ENCODE data around the gene PRPF6. TPM values are rescaled to one million over a fixed set of nuclear protein-coding genes. Genes with fewer than 3 reads are reported as not detected.

The PRPF6 gene
- total and polyA plus RNA-seq, 2 donors (not counting 1 experiment from before 2014, with no cell fraction given): 31.7 to 82.9 TPM

GRCh38 chr20:64082126-64082731 is 101.3 kb downstream of the PRPF6 start:
- peak overlapping the region; percentile 82 for H3K27ac Mint-ChIP-seq
- H3K9me3 ChIP-seq (ENCODE audit: control extremely low read depth in 1 of 3, control insufficient read depth in 2 of 3, insufficient read depth in 1 of 3, low read length in 2 of 3): peaks cover 0 to 5% (median 0%) of the 10 kb centered on the region in 3 donors
- ATAC-seq (ENCODE audit: low read depth) (no peak), DNase-seq (peak; percentile 42)
- peaks cover 10% of the 10 kb centered on the region for H3K79me2 ChIP-seq (ENCODE audit: control insufficient read depth, insufficient read depth, low read length)
- peak overlapping the region; percentile 87 for H3K4me3 Mint-ChIP-seq
- H2AFZ ChIP-seq (ENCODE audit: insufficient read depth, low read depth, low read length, poor library complexity, severe bottlenecking): no peak overlapping the region
- H4K20me1 ChIP-seq (ENCODE audit: control insufficient read depth, insufficient read depth, low read length, poor library complexity, severe bottlenecking): peaks cover 29% of the 10 kb centered on the region
- ChIA-PET POLR2A (interaction anchor here (0.5 to 2.7 kb wide), 2 partner anchors 17 to 511 kb away, joined by 7 to 21 read pairs; no protein-coding TSS in a partner anchor), CTCF (interaction anchor here (0.6 to 11.8 kb wide), 8 partner anchors 13 to 43 kb away, joined by 3 to 220 read pairs (median 10); partner anchors contain the start of gene TCEA2)
- intact Hi-C loops (cut with micrococcal nuclease): loop anchor here (2.0 to 5.0 kb wide), 2 partner anchors 43 to 100 kb away; partner anchors contain the start of gene PRPF6
- no peaks in the 10 kb centered on the region for H3K36me3 ChIP-seq (replicated peaks in 1 of 2; ENCODE audit: control extremely low read depth in 1 of 2, control insufficient read depth in 1 of 2, extremely low read depth in 1 of 2, insufficient read depth in 2 of 2, low read length in 1 of 2)
- no peak overlapping the region for H3K27ac ChIP-seq (ENCODE audit: low read length in 2 of 2)
- peaks cover 40 to 55% of the 10 kb centered on the region in 2 donors for H3K4me1 ChIP-seq (ENCODE audit: control insufficient read depth in 2 of 2, insufficient read depth in 2 of 2, low read length in 2 of 2)
- H3K27me3 Mint-ChIP-seq: peaks cover 5% of the 10 kb centered on the region
- H3K9me3 Mint-ChIP-seq (ENCODE audit: insufficient read depth): no peaks in the 10 kb centered on the region
- H3K9ac ChIP-seq (ENCODE audit: low read length): no peak overlapping the region
- WGBS (ENCODE audit: insufficient coverage): 6% methylated on average over 13 of the region's 13 CpGs
- no peak overlapping the region for H3K4me3 ChIP-seq (ENCODE audit: control extremely low read depth in 1 of 5, extremely low read depth in 1 of 5, insufficient read depth in 1 of 5, low read depth in 2 of 5, low read length in 4 of 5)
- peak overlapping the region; percentile 96 for H3K4me2 ChIP-seq (replicated peaks; ENCODE audit: low read depth, low read length, poor library complexity, severe bottlenecking)
- no peak for TF ChIP-seq EZH2 (IDR thresholded peaks at IDR 0.05; ENCODE audit: borderline replicate concordance, insufficient read depth, low read depth, low read length, poor library complexity, severe bottlenecking)
- TF ChIP-seq, protein P1, sequence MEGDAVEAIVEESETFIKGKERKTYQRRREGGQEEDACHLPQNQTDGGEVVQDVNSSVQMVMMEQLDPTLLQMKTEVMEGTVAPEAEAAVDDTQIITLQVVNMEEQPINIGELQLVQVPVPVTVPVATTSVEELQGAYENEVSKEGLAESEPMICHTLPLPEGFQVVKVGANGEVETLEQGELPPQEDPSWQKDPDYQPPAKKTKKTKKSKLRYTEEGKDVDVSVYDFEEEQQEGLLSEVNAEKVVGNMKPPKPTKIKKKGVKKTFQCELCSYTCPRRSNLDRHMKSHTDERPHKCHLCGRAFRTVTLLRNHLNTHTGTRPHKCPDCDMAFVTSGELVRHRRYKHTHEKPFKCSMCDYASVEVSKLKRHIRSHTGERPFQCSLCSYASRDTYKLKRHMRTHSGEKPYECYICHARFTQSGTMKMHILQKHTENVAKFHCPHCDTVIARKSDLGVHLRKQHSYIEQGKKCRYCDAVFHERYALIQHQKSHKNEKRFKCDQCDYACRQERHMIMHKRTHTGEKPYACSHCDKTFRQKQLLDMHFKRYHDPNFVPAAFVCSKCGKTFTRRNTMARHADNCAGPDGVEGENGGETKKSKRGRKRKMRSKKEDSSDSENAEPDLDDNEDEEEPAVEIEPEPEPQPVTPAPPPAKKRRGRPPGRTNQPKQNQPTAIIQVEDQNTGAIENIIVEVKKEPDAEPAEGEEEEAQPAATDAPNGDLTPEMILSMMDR (IDR thresholded peaks at IDR 0.05): no peak
- peaks cover 45% of the 10 kb centered on the region for H3K4me1 Mint-ChIP-seq
- peaks cover 0 to 11% (median 3%) of the 10 kb centered on the region in 4 experiments for H3K27me3 ChIP-seq (replicated peaks in 1 of 4; ENCODE audit: control extremely low read depth in 1 of 4, control insufficient read depth in 3 of 4, insufficient read depth in 4 of 4, low read length in 3 of 4)

Small RNA genes lying within 50 kb of the gene (small RNA-seq; reads per million reads assigned to genes)
- gene AL355803.1 (ENCODE audit: insufficient read length, low read depth, low replicate concordance): not detected
- not detected for gene MIR647 (ENCODE audit: insufficient read length, low read depth, low replicate concordance)
- gene MIR6813 (ENCODE audit: insufficient read length, low read depth, low replicate concordance): not detected

Other genes with a start within 250 kb of the PRPF6 start
- gene LIME1, start 244.5 kb upstream of the PRPF6 start, total RNA-seq: 14.5 and 14.8 TPM in 2 replicates
- 63.0 and 95.2 TPM in 2 replicates for gene LIME1, start 244.5 kb upstream of the PRPF6 start, polyA plus RNA-seq
- gene SLC2A4RG, start 241.4 kb upstream of the PRPF6 start, total RNA-seq: 49.4 and 50.8 TPM in 2 replicates
- 28.5 and 39.7 TPM in 2 replicates for gene SLC2A4RG, start 241.4 kb upstream of the PRPF6 start, polyA plus RNA-seq
- gene ZBTB46, start 149.9 kb upstream of the PRPF6 start, total RNA-seq: 0.64 and 1.6 TPM in 2 replicates
- gene ZBTB46, start 149.9 kb upstream of the PRPF6 start, polyA plus RNA-seq: 0.16 and 0.30 TPM in 2 replicates
- gene ABHD16B, start 119.6 kb upstream of the PRPF6 start, total RNA-seq: not detected in 2 replicates
- gene ABHD16B, start 119.6 kb upstream of the PRPF6 start, polyA plus RNA-seq: not detected in 2 replicates
- gene TPD52L2, start 115.9 kb upstream of the PRPF6 start, total RNA-seq: 41.1 and 41.3 TPM in 2 replicates
- 39.9 and 45.6 TPM in 2 replicates for gene TPD52L2, start 115.9 kb upstream of the PRPF6 start, polyA plus RNA-seq
- 32.6 and 33.3 TPM in 2 replicates for gene DNAJC5, start 86.0 kb upstream of the PRPF6 start, total RNA-seq
- 12.2 and 13.4 TPM in 2 replicates for gene DNAJC5, start 86.0 kb upstream of the PRPF6 start, polyA plus RNA-seq
- gene UCKL1, start 24.7 kb upstream of the PRPF6 start, total RNA-seq: 104 and 106 TPM in 2 replicates
- 184 and 199 TPM in 2 replicates for gene UCKL1, start 24.7 kb upstream of the PRPF6 start, polyA plus RNA-seq
- gene ZNF512B, start 11.2 kb upstream of the PRPF6 start, total RNA-seq: 10.4 and 10.5 TPM in 2 replicates
- gene ZNF512B, start 11.2 kb upstream of the PRPF6 start, polyA plus RNA-seq: 5.5 and 8.8 TPM in 2 replicates
- gene SAMD10, start 1.5 kb upstream of the PRPF6 start, total RNA-seq: 9.8 and 12.7 TPM in 2 replicates
- gene SAMD10, start 1.5 kb upstream of the PRPF6 start, polyA plus RNA-seq: 27.4 and 34.2 TPM in 2 replicates
- 2.5 TPM in 2 replicates for gene C20orf204, start 55.0 kb downstream of the PRPF6 start, total RNA-seq
- 0.24 and 0.39 TPM in 2 replicates for gene C20orf204, start 55.0 kb downstream of the PRPF6 start, polyA plus RNA-seq
- not detected in 2 replicates for gene SOX18, start 68.5 kb downstream of the PRPF6 start, total RNA-seq
- gene SOX18, start 68.5 kb downstream of the PRPF6 start, polyA plus RNA-seq: not detected in 2 replicates
- gene TCEA2, start 82.1 kb downstream of the PRPF6 start, total RNA-seq: 49.3 and 58.1 TPM in 2 replicates
- 56.9 and 63.9 TPM in 2 replicates for gene TCEA2, start 82.1 kb downstream of the PRPF6 start, polyA plus RNA-seq
- 69.4 TPM in 2 replicates for gene RGS19, start 98.4 kb downstream of the PRPF6 start, total RNA-seq
- gene RGS19, start 98.4 kb downstream of the PRPF6 start, polyA plus RNA-seq: 160 and 203 TPM in 2 replicates
- gene OPRL1, start 99.0 kb downstream of the PRPF6 start, total RNA-seq: 6.2 and 7.3 TPM in 2 replicates
- gene OPRL1, start 99.0 kb downstream of the PRPF6 start, polyA plus RNA-seq: 3.1 and 3.5 TPM in 2 replicates
- gene LKAAEAR1, start 103.3 kb downstream of the PRPF6 start, total RNA-seq: 1.8 and 1.9 TPM in 2 replicates
- 0.87 TPM in 1 of 2 replicates, not detected in the other for gene LKAAEAR1, start 103.3 kb downstream of the PRPF6 start, polyA plus RNA-seq
- gene NPBWR2, start 126.4 kb downstream of the PRPF6 start, total RNA-seq: 0.22 TPM in 1 of 2 replicates, not detected in the other
- gene NPBWR2, start 126.4 kb downstream of the PRPF6 start, polyA plus RNA-seq: 0.21 and 0.22 TPM in 2 replicates
- gene MYT1, start 183.3 kb downstream of the PRPF6 start, total RNA-seq: 42.2 and 47.3 TPM in 2 replicates
- 0.49 and 0.55 TPM in 2 replicates for gene MYT1, start 183.3 kb downstream of the PRPF6 start, polyA plus RNA-seq